ENCODE measurements around the gene PPP1R15B.

DNA sequence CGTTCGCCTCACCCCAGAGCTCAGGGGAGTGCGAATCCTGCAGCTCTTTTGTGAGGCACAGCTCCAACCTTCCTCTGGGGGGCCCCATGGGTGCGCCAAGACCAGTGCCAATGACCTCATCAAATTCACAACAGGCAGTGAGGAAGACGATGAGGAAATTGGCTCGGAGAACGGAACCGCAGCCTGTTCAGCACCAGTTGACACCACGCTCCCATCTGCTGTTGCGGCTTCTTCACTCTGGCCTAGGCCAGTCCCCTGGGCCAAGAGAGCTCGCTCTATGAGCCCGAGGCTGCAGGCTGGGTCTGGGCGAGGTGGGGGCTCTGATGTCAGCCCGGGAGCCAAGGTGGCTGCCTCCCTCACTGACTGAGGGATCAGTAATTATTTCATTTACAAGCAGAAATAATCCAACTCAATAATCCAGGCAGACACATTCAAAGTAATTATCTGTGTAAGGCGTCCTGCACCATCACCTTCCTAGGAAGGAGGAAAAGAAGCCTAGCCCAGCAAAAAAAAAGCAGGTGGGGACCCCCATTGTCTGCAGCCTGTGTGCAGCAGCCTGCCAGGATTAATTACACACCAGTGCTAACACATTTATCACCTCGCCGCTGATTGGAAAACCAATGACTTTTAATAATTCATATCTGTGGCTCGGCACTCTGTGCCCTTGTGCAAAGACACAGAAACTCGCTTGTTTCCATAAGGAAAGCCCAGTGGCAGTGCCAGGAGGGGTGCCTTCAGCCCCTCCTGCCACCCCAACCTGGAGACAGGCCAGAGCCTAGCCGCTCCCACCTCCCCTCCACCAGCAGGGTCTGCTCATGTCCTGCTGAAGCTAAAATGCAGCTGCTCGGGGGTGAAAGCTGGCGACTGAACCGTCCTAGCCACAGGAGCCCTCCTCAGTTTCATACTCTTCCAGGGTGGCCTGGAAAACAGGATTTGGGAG, 53.8 kb downstream of the PPP1R15B start:
- TF ChIP-seq, protein P1, sequence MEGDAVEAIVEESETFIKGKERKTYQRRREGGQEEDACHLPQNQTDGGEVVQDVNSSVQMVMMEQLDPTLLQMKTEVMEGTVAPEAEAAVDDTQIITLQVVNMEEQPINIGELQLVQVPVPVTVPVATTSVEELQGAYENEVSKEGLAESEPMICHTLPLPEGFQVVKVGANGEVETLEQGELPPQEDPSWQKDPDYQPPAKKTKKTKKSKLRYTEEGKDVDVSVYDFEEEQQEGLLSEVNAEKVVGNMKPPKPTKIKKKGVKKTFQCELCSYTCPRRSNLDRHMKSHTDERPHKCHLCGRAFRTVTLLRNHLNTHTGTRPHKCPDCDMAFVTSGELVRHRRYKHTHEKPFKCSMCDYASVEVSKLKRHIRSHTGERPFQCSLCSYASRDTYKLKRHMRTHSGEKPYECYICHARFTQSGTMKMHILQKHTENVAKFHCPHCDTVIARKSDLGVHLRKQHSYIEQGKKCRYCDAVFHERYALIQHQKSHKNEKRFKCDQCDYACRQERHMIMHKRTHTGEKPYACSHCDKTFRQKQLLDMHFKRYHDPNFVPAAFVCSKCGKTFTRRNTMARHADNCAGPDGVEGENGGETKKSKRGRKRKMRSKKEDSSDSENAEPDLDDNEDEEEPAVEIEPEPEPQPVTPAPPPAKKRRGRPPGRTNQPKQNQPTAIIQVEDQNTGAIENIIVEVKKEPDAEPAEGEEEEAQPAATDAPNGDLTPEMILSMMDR (IDR thresholded peaks at IDR 0.05) = no peak
- no peak for TF ChIP-seq POLR2A (IDR thresholded peaks at IDR 0.05)
